Astrocyte (in vitro differentiated cells and primary cell): ENCODE measurements around the gene DRD1.

Experiments used
- EZH2 ChIP-seq: IDR thresholded peaks from 2 replicates; pipeline ENCODE4 v1.6.1; 2012; ENCODE audit warnings: mild to moderate bottlenecking, low read length, inconsistent platforms; ENCODE audit not compliant: insufficient read depth
- TF ChIP-seq, protein P1 (sequence below): IDR thresholded peaks from 2 replicates; pipeline ENCODE4 v1.5.1; 2011; ENCODE audit warnings: low read depth, mild to moderate bottlenecking, inconsistent platforms, low read length, moderate library complexity; ENCODE audit not compliant: insufficient read depth

DNA sequence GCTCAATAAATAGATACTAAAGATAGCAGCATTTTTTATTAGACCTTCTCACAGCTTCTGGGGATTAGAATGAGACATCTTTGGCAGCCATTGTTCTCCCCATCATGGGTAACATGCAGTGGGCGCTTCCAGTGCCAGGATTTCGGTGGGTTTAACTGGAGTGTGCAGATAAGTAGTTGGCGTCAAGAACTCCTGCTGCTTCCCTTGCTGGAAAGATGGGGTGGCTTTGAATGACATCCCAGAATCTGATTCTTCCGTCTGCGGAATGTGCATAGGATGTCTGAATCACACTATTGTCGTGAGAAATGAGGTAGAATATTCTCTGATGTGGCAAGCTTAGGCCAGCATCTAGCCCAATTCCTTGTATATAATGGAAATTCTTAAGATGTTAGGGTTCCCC is 41.6 kb upstream of the DRD1 start:
- TF ChIP-seq EZH2, result no peak
- TF ChIP-seq, protein P1, sequence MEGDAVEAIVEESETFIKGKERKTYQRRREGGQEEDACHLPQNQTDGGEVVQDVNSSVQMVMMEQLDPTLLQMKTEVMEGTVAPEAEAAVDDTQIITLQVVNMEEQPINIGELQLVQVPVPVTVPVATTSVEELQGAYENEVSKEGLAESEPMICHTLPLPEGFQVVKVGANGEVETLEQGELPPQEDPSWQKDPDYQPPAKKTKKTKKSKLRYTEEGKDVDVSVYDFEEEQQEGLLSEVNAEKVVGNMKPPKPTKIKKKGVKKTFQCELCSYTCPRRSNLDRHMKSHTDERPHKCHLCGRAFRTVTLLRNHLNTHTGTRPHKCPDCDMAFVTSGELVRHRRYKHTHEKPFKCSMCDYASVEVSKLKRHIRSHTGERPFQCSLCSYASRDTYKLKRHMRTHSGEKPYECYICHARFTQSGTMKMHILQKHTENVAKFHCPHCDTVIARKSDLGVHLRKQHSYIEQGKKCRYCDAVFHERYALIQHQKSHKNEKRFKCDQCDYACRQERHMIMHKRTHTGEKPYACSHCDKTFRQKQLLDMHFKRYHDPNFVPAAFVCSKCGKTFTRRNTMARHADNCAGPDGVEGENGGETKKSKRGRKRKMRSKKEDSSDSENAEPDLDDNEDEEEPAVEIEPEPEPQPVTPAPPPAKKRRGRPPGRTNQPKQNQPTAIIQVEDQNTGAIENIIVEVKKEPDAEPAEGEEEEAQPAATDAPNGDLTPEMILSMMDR, result no peak
